IMR-90 (cell line): ENCODE data around the gene B4GALNT1. TPM values are rescaled to one million over a fixed set of nuclear protein-coding genes. Genes with fewer than 3 reads are reported as not detected.

Experiments
- ATAC-seq: fragments of 200-7000 bp; cut with Tn5 transposase; 2 replicates; pipeline ENCODE4 v1.9.1; 2020; ENCODE audit warnings: low read depth, mild to moderate bottlenecking, moderate library complexity
- BruUV-seq: library from RNA; stranded (reverse); fragments of 400-500 nt; replicated peaks from 2 replicates; lab custom pipeline; 2021; lab: Mats Ljungman, UMichigan
- CTCF ChIA-PET: fragments of 300-600 bp; formaldehyde crosslinking; extraction: SDS; loops from one replicate; lab custom pipeline; 2021; ENCODE audit warnings: antibody characterized with exemption; lab: Yijun Ruan, JAX
- POLR2A ChIA-PET: fragments of 300-600 bp; sonication (Branson Sonifier 250); formaldehyde crosslinking; loops from one replicate; lab custom pipeline; 2022; ENCODE audit warnings: antibody characterized with exemption; ENCODE audit not compliant: unreplicated experiment; lab: Charles Lee
- DNase-seq: peaks from one replicate; pipeline ENCODE4 v3.0.0; 2013
- H2AFZ ChIP-seq: replicated peaks from 2 replicates; pipeline ENCODE3; 2013; ENCODE audit warnings: low read length, mild to moderate bottlenecking; ENCODE audit not compliant: poor library complexity
- H2AK5ac ChIP-seq: 2 replicates; pipeline ENCODE4 v1.6.1; 2013; ENCODE audit warnings: low read depth, low read length, inconsistent platforms
- H2AK9ac ChIP-seq: replicated peaks from 2 replicates; pipeline ENCODE3; 2013; ENCODE audit warnings: mild to moderate bottlenecking, low read depth, low read length, moderate library complexity; ENCODE audit not compliant: poor library complexity
- H2BK120ac ChIP-seq: 2 replicates; pipeline ENCODE4 v1.6.1; 2013; ENCODE audit warnings: low read depth, low read length, inconsistent platforms
- H2BK15ac ChIP-seq: 3 replicates; pipeline ENCODE4 v1.6.1; 2013; ENCODE audit warnings: low read depth, low read length, inconsistent platforms
- H2BK20ac ChIP-seq: 2 replicates; pipeline ENCODE4 v1.6.1; 2013; ENCODE audit warnings: low read depth, mild to moderate bottlenecking, inconsistent platforms, low read length, moderate library complexity
- H2BK5ac ChIP-seq: 2 replicates; pipeline ENCODE4 v1.6.1; 2013; ENCODE audit warnings: mild to moderate bottlenecking, low read depth, low read length, inconsistent platforms; ENCODE audit not compliant: poor library complexity, severe bottlenecking
- H3K14ac ChIP-seq: replicated peaks from 2 replicates; pipeline ENCODE4 v1.6.1; 2013; ENCODE audit warnings: low read depth, low read length, inconsistent platforms
- H3K18ac ChIP-seq: 2 replicates; pipeline ENCODE4 v1.6.1; 2013; ENCODE audit warnings: low read depth, low read length, control low read depth
- H3K23ac ChIP-seq: 2 replicates; pipeline ENCODE4 v1.6.1; 2013; ENCODE audit warnings: low read depth, low read length, inconsistent platforms
- H3K27ac ChIP-seq: 2 replicates; pipeline ENCODE4 v1.5.1; 2013; ENCODE audit warnings: mild to moderate bottlenecking, control low read depth, low read length; ENCODE audit not compliant: insufficient read depth
- H3K27me3 ChIP-seq: 2 replicates; pipeline ENCODE4 v1.6.1; 2013; ENCODE audit warnings: low read length; ENCODE audit not compliant: control insufficient read depth, insufficient read depth
- H3K36me3 ChIP-seq: 2 replicates; pipeline ENCODE4 v1.6.1; 2013; ENCODE audit warnings: low read length, mixed read lengths; ENCODE audit not compliant: control insufficient read depth, insufficient read depth
- H3K4ac ChIP-seq: 2 replicates; pipeline ENCODE4 v1.6.1; 2013; ENCODE audit warnings: low read depth, low read length, inconsistent platforms
- H3K4me1 ChIP-seq: 2 replicates; pipeline ENCODE4 v1.6.1; 2013; ENCODE audit warnings: low read length, mixed read lengths; ENCODE audit not compliant: control insufficient read depth, insufficient read depth
- H3K4me2 ChIP-seq: 2 replicates; pipeline ENCODE4 v1.6.1; 2013; ENCODE audit warnings: low read depth, mild to moderate bottlenecking, control low read depth, low read length, moderate library complexity
- H3K4me3 ChIP-seq: 2 replicates; pipeline ENCODE4 v1.5.1; 2013; ENCODE audit warnings: low read depth, mild to moderate bottlenecking, control low read depth, low read length, moderate library complexity; ENCODE audit not compliant: insufficient read depth
- H3K56ac ChIP-seq: 2 replicates; pipeline ENCODE4 v1.6.1; 2013; ENCODE audit warnings: low read length, inconsistent platforms; ENCODE audit not compliant: insufficient read depth; ENCODE audit errors: extremely low read depth
- H3K79me1 ChIP-seq, 2 experiments: 2 replicates each; pipeline ENCODE4 v1.6.1; 2013; ENCODE audit warnings: low read length in 2 of 2, inconsistent platforms in 1 of 2, low read depth in 1 of 2
- H3K9ac ChIP-seq: 2 replicates; pipeline ENCODE4 v1.6.1; 2013; ENCODE audit warnings: low read depth, low read length, control low read depth
- H3K9me1 ChIP-seq: 2 replicates; pipeline ENCODE4 v1.6.1; 2013; ENCODE audit warnings: low read length, inconsistent platforms; ENCODE audit not compliant: insufficient read depth
- H3K9me3 ChIP-seq: 2 replicates; pipeline ENCODE4 v1.6.1; 2013; ENCODE audit warnings: low read length; ENCODE audit not compliant: control insufficient read depth, insufficient read depth
- H4K20me1 ChIP-seq: 2 replicates; pipeline ENCODE4 v1.6.1; 2013; ENCODE audit warnings: low read length, inconsistent platforms; ENCODE audit not compliant: insufficient read depth
- H4K5ac ChIP-seq: 2 replicates; pipeline ENCODE4 v1.6.1; 2013; ENCODE audit warnings: mild to moderate bottlenecking, low read depth, low read length, control low read depth
- H4K8ac ChIP-seq, 2 experiments: 2 replicates each; pipeline ENCODE4 v1.6.1; 2013; ENCODE audit warnings: low read depth in 2 of 2, low read length in 2 of 2, control low read depth in 1 of 2, inconsistent platforms in 1 of 2
- H4K91ac ChIP-seq: 2 replicates; pipeline ENCODE4 v1.6.1; 2013; ENCODE audit warnings: low read depth, low read length, inconsistent platforms; ENCODE audit not compliant: insufficient read depth
- CTCF ChIP-seq: conservative IDR thresholded peaks from 2 replicates; pipeline ENCODE4 v1.5.1; 2012; ENCODE audit warnings: mild to moderate bottlenecking, low read depth, low read length, improper control_type of control experiment
- MAFK ChIP-seq: IDR thresholded peaks from 2 replicates; pipeline ENCODE4 v1.6.1; 2012; ENCODE audit warnings: low read depth, low read length, improper control_type of control experiment
- WGBS, 2 experiments: methylation state at CpG; one replicate each; pipeline versions ENCODE4 v1.1.5 to v1.1.7; 2013; ENCODE audit warnings: missing lambda C conversion rate in 2 of 2; ENCODE audit not compliant: insufficient read length in 1 of 2; ENCODE audit errors: extremely low coverage in 2 of 2; 5-methylcytosine and 5-hydroxymethylcytosine counted together
- dilution Hi-C: fragments of 300-500 bp; cut with HindIII; formaldehyde crosslinking; loops from one replicate; pipeline ENCODE4 v1.14.3; 2018; ENCODE audit warnings: low sequenced_read_pairs; ENCODE audit not compliant: unreplicated experiment
- in situ Hi-C: fragments of 300-500 bp; cut with MboI; formaldehyde crosslinking; loops from 3 replicates; pipeline ENCODE4 v1.14.3; 2019; ENCODE audit warnings: low sequenced_read_pairs, inconsistent platforms, mixed read lengths
- intact Hi-C: fragments of 100-400 bp; cut with micrococcal nuclease; formaldehyde crosslinking; loops from 2 replicates; pipeline ENCODE4 v1.10.0; 2022
- polyA plus RNA-seq, 3 experiments: library from polyadenylated mRNA; depleted of rRNA; stranded (reverse); fragments of >200 nt; gene quantifications; 2 replicates each; pipeline ENCODE4 v1.2.3, GENCODE V29; 2012; ENCODE audit warnings: low replicate concordance in 1 of 3
- total RNA-seq: library from RNA; depleted of rRNA; stranded (reverse); fragments of >200 nt; gene quantifications from 2 replicates; pipeline ENCODE4 v1.2.3, GENCODE V29; 2012

Gene B4GALNT1
- total and polyA plus RNA-seq, 2 of the 4 experiments (the other 2 are of a cell fraction) = 0.18 to 0.62 TPM

- H2AFZ ChIP-seq = no peak overlapping the region
- POLR2A ChIA-PET = no interaction called here
- H3K9ac ChIP-seq = no peak overlapping the region
- no peak overlapping the region for H2BK120ac ChIP-seq
- TSS peak; percentile 52 for BruUV-seq
- H3K23ac ChIP-seq = no peak overlapping the region
- intact Hi-C loops = no loop called here
- no peak overlapping the region for H3K56ac ChIP-seq
- in situ Hi-C loops = no loop called here
- ATAC-seq (no peak), DNase-seq (peak; percentile 62)
- H3K18ac ChIP-seq = no peak overlapping the region
- H3K4me1 ChIP-seq = no peaks in the 10 kb centered on the region
- no peak overlapping the region for H3K27ac ChIP-seq
- TF ChIP-seq CTCF (no peak), MAFK (0 out of 2 replicates have a peak, but pooled peaks have one; percentile 17)
- dilution Hi-C loops = no loop called here
- peaks cover 4% of the 10 kb centered on the region; the same call in 1 of the 2 replicates for H3K9me1 ChIP-seq
- no peaks in the 10 kb centered on the region for H4K20me1 ChIP-seq
- peaks cover 0 to 13% of the 10 kb centered on the region in 2 experiments; a peak in 2 of 4 replicates for H3K79me1 ChIP-seq
- H2BK20ac ChIP-seq = no peak overlapping the region
- no peak overlapping the region for H2BK5ac ChIP-seq
- H3K14ac ChIP-seq = no peak overlapping the region
- H4K5ac ChIP-seq = no peak overlapping the region
- H4K8ac ChIP-seq = no peak overlapping the region
- H3K27me3 ChIP-seq = peaks cover 19% of the 10 kb centered on the region
- H3K4me3 ChIP-seq = no peak overlapping the region
- WGBS, 2 experiments = no CpG with 5 or more reads among the region's 3 CpGs
- H4K91ac ChIP-seq = no peak overlapping the region
- CTCF ChIA-PET = interaction anchor here (0.7 to 0.9 kb wide), 2 partner anchors 16 to 33 kb away, joined by 3 read pairs; partner anchors contain the start of gene B4GALNT1
- no peak overlapping the region for H3K4me2 ChIP-seq
- no peak overlapping the region for H2AK9ac ChIP-seq
- peaks cover 36% of the 10 kb centered on the region for H3K36me3 ChIP-seq
- no peak overlapping the region for H2BK15ac ChIP-seq
- H3K4ac ChIP-seq = no peak overlapping the region
- H2AK5ac ChIP-seq = no peak overlapping the region
- H3K9me3 ChIP-seq = no peaks in the 10 kb centered on the region
Observed at GRCh38 chr12:57616383-57617101, 16.5 kb downstream of the B4GALNT1 start.
